ENCODE measurements around the gene SLC29A2. TPM values are rescaled to one million over a fixed set of nuclear protein-coding genes. Genes with fewer than 3 reads are reported as not detected.

SLC29A2 gene
- total and polyA plus RNA-seq, 2 donors (not counting 1 experiment from before 2014, with no cell fraction given): 0.17 to 1.7 TPM

- H2AFZ ChIP-seq (ENCODE audit: low read length): no peak overlapping the region
- no peaks in the 10 kb centered on the region for H3K9me3 ChIP-seq (ENCODE audit: control insufficient read depth, insufficient read depth, low read depth, low read length)
- TF ChIP-seq EZH2 (IDR thresholded peaks at IDR 0.05; ENCODE audit: low read length, missing control alignments) (no peak), CTCF (conservative IDR thresholded peaks at IDR 0.05 in 1 of 2, IDR thresholded peaks at IDR 0.05 in 1 of 2; ENCODE audit: low read depth in 1 of 2, low read length in 2 of 2) (no peak)
- H3K4me2 ChIP-seq (ENCODE audit: extremely low read depth, insufficient read depth, low read length): no peak overlapping the region
- no peak overlapping the region for H3K27ac ChIP-seq (ENCODE audit: insufficient read depth, low read length)
- H3K36me3 ChIP-seq (ENCODE audit: control insufficient read depth, insufficient read depth, low read length): no peaks in the 10 kb centered on the region
- no peak overlapping the region for H3K9ac ChIP-seq (ENCODE audit: insufficient read depth, low read length)
- no peak for DNase-seq (ENCODE audit: low read depth in 2 of 2)
- no peaks in the 10 kb centered on the region for H4K20me1 ChIP-seq (ENCODE audit: control insufficient read depth, extremely low read depth, insufficient read depth, low read length)
- H3K79me2 ChIP-seq (ENCODE audit: control insufficient read depth, insufficient read depth, low read length): no peaks in the 10 kb centered on the region
- no peak overlapping the region for H3K4me3 ChIP-seq (replicated peaks in 1 of 4; ENCODE audit: control extremely low read depth in 1 of 4, insufficient read depth in 1 of 4, low read depth in 3 of 4, low read length in 4 of 4)
- peaks cover 5% of the 10 kb centered on the region for H3K4me1 ChIP-seq (ENCODE audit: control insufficient read depth, extremely low read depth, insufficient read depth, low read length)
- peaks cover 10% of the 10 kb centered on the region for H3K27me3 ChIP-seq (ENCODE audit: control insufficient read depth, insufficient read depth, low read length)
Observed at GRCh38 chr11:66413167-66413566, 41.6 kb upstream of the SLC29A2 start.

DNA sequence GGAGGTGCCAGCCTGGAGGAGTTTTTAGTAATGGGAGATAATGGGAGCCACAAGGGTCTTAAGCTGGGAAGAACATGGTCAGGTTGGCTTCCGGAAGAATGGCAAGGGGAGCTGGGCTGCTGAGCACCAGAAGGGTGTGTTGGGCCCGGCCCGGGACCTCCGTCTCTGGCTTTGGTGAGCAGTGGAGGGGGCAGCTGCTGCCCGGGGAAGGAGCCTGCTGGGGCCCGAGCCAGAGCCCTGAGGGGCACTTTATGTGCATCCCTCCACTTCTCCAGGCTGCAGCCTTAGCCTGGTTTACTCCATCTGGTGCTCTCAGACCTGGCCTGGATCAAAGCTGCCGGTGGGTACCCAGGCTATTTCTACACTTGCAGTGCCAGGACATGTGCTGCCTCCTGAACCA, 40.5 kb upstream of the SLC29A2 start:
- Histone ChIP-seq H3K9ac (ENCODE audit: insufficient read depth, low read length) (no peak overlapping the region), H3K79me2 (ENCODE audit: control insufficient read depth, insufficient read depth, low read length) (no peaks in the 10 kb centered on the region), H3K4me2 (ENCODE audit: extremely low read depth, insufficient read depth, low read length) (no peak overlapping the region), H3K36me3 (ENCODE audit: control insufficient read depth, insufficient read depth, low read length) (no peaks in the 10 kb centered on the region), H3K27ac (ENCODE audit: insufficient read depth, low read length) (no peak overlapping the region), H3K9me3 (ENCODE audit: control insufficient read depth, insufficient read depth, low read depth, low read length) (no peaks in the 10 kb centered on the region), H3K27me3 (ENCODE audit: control insufficient read depth, insufficient read depth, low read length) (peaks cover 10% of the 10 kb centered on the region), H3K4me1 (ENCODE audit: control insufficient read depth, extremely low read depth, insufficient read depth, low read length) (no peaks in the 10 kb centered on the region), H3K4me3 (replicated peaks in 1 of 4; ENCODE audit: control extremely low read depth in 1 of 4, insufficient read depth in 1 of 4, low read depth in 3 of 4, low read length in 4 of 4) (no peak overlapping the region), H2AFZ (ENCODE audit: low read length) (no peak overlapping the region), H4K20me1 (ENCODE audit: control insufficient read depth, extremely low read depth, insufficient read depth, low read length) (no peaks in the 10 kb centered on the region)
- TF ChIP-seq CTCF (conservative IDR thresholded peaks at IDR 0.05 in 1 of 2, IDR thresholded peaks at IDR 0.05 in 1 of 2; ENCODE audit: low read depth in 1 of 2, low read length in 2 of 2) (no peak), EZH2 (IDR thresholded peaks at IDR 0.05; ENCODE audit: low read length, missing control alignments) (no peak)
- DNase-seq (ENCODE audit: low read depth in 2 of 2): no peak

DNA sequence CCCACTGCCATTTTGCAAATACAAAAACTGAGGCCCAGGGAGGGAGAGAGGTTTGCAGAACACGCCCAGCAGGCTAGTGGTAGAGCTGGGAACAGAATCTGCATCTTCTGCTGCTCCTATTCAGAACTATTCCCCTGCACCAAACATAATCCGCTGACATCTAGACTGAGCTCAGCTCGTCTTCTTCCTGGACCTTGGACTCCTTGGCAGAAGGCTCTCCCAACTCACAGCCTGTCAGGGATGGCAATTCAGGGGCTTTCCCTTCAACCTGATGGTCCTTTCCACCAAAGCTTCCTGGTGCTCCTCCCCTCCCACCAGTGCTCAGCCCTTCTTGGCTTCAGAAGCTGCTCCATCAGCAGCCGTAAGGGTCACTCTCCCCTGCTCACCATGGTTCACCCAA, 39.8 kb upstream of the SLC29A2 start:
- TF ChIP-seq EZH2 (IDR thresholded peaks at IDR 0.05; ENCODE audit: low read length, missing control alignments) (no peak), CTCF (conservative IDR thresholded peaks at IDR 0.05 in 1 of 2, IDR thresholded peaks at IDR 0.05 in 1 of 2; ENCODE audit: low read depth in 1 of 2, low read length in 2 of 2) (no peak)
- Histone ChIP-seq H3K27me3 (ENCODE audit: control insufficient read depth, insufficient read depth, low read length) (peaks cover 10% of the 10 kb centered on the region), H3K79me2 (ENCODE audit: control insufficient read depth, insufficient read depth, low read length) (no peaks in the 10 kb centered on the region), H3K9me3 (ENCODE audit: control insufficient read depth, insufficient read depth, low read depth, low read length) (no peaks in the 10 kb centered on the region), H4K20me1 (ENCODE audit: control insufficient read depth, extremely low read depth, insufficient read depth, low read length) (no peaks in the 10 kb centered on the region), H3K4me1 (ENCODE audit: control insufficient read depth, extremely low read depth, insufficient read depth, low read length) (no peaks in the 10 kb centered on the region), H3K4me2 (ENCODE audit: extremely low read depth, insufficient read depth, low read length) (no peak overlapping the region), H3K4me3 (replicated peaks in 1 of 4; ENCODE audit: control extremely low read depth in 1 of 4, insufficient read depth in 1 of 4, low read depth in 3 of 4, low read length in 4 of 4) (no peak overlapping the region), H2AFZ (ENCODE audit: low read length) (no peak overlapping the region), H3K36me3 (ENCODE audit: control insufficient read depth, insufficient read depth, low read length) (no peaks in the 10 kb centered on the region), H3K9ac (ENCODE audit: insufficient read depth, low read length) (no peak overlapping the region), H3K27ac (ENCODE audit: insufficient read depth, low read length) (no peak overlapping the region)
- no peak for DNase-seq (ENCODE audit: low read depth in 2 of 2)

Data from fibroblast of lung (primary cell).